GM21367 (cell line): ENCODE results near the gene BLTP2.

Experiments
- ATAC-seq: cut with Tn5 transposase; IDR thresholded peaks from one replicate; pipeline ENCODE4 v1.9.1; 2021; ENCODE audit not compliant: unreplicated experiment

The BLTP2 gene

GRCh38 chr17:28599311-28600184, 45.4 kb downstream of the BLTP2 start:
- peak; percentile 36 for ATAC-seq

- peak; percentile 80 for ATAC-seq
Measured at GRCh38 chr17:28598799-28599310, 46.1 kb downstream of the BLTP2 start, which contains the start of gene SPAG5. SPAG5 (minus strand) TSS chr17:28599025; CDS start chr17:28598946, 79 bp downstream.

GRCh38 chr17:28598389-28598788, 46.6 kb downstream of the BLTP2 start:
- ATAC-seq = no peak

- ATAC-seq = no peak
Measured at GRCh38 chr17:28597606-28598383, 47.2 kb downstream of the BLTP2 start.
